Ishikawa (cell line): Measurements from ENCODE around the gene CLNS1A.
A peak's percentile ranks its signal among the peaks of the same experiment; 100 is the strongest.

Experiments
- CEBPB ChIP-seq: IDR thresholded peaks from 2 replicates; pipeline ENCODE4 v1.6.1; 2012
- CREB1 ChIP-seq: IDR thresholded peaks from 2 replicates; pipeline ENCODE4 v1.6.1; 2012; ENCODE audit warnings: low read depth
- EGR1 ChIP-seq: IDR thresholded peaks from 2 replicates; pipeline ENCODE4 v1.6.1; 2012
- EP300 ChIP-seq: IDR thresholded peaks from 2 replicates; pipeline ENCODE4 v1.6.1; 2012; ENCODE audit warnings: borderline replicate concordance
- FOXM1 ChIP-seq: IDR thresholded peaks from 2 replicates; pipeline ENCODE4 v1.6.1; 2012; ENCODE audit warnings: low read depth, borderline replicate concordance
- MAX ChIP-seq: IDR thresholded peaks from 2 replicates; pipeline ENCODE4 v1.6.1; 2012
- NFIC ChIP-seq: IDR thresholded peaks from 2 replicates; pipeline ENCODE4 v1.6.1; 2012
- RAD21 ChIP-seq: IDR thresholded peaks from 2 replicates; pipeline ENCODE4 v1.6.1; 2012; ENCODE audit warnings: low read depth
- REST ChIP-seq: IDR thresholded peaks from 2 replicates; pipeline ENCODE4 v1.6.1; 2012; ENCODE audit warnings: low read depth, mild to moderate bottlenecking
- TAF1 ChIP-seq: IDR thresholded peaks from 2 replicates; pipeline ENCODE4 v1.6.1; 2012; ENCODE audit warnings: low read depth, mild to moderate bottlenecking
- TCF12 ChIP-seq: IDR thresholded peaks from 2 replicates; pipeline ENCODE4 v1.6.1; 2012; ENCODE audit warnings: low read depth
- TEAD4 ChIP-seq: IDR thresholded peaks from 2 replicates; pipeline ENCODE4 v1.6.1; 2012
- USF1 ChIP-seq: IDR thresholded peaks from 2 replicates; pipeline ENCODE4 v1.6.1; 2012
- YY1 ChIP-seq: IDR thresholded peaks from 2 replicates; pipeline ENCODE4 v1.6.1; 2012; ENCODE audit warnings: low read depth
- ZBTB7A ChIP-seq: IDR thresholded peaks from 2 replicates; pipeline ENCODE4 v1.6.1; 2012; ENCODE audit warnings: low read depth

The CLNS1A gene

GRCh38 chr11:77642228-77642627, 4.6 kb upstream of the CLNS1A start:
- no peak for TF ChIP-seq CEBPB
- TF ChIP-seq EP300, result no peak
- TF ChIP-seq TCF12, result no peak
- TF ChIP-seq EGR1, result no peak
- no peak for TF ChIP-seq NFIC
- no peak for TF ChIP-seq MAX
- TF ChIP-seq TAF1, result no peak
- no peak for TF ChIP-seq CREB1
- TF ChIP-seq REST, result no peak
- no peak for TF ChIP-seq USF1
- TF ChIP-seq RAD21, result no peak
- no peak for TF ChIP-seq TEAD4

- no peak for TF ChIP-seq TCF12
These were observed 756 bp downstream of the CLNS1A start for GRCh38 chr11:77636731-77637344.

- TF ChIP-seq CEBPB, result 0 out of 2 replicates have a peak, but pooled peaks have one; percentile 17
These were observed 3.7 kb downstream of the CLNS1A start for GRCh38 chr11:77633926-77634325.

GRCh38 chr11:77630157-77630710, 7.4 kb downstream of the CLNS1A start:
- TF ChIP-seq TCF12 (no peak), EP300 (no peak), CREB1 (no peak), EGR1 (no peak), YY1 (no peak), CEBPB (no peak), FOXM1 (no peak), ZBTB7A (no peak)

- TF ChIP-seq MAX (no peak), USF1 (no peak), RAD21 (peak; percentile 78)
These were observed 17.9 kb downstream of the CLNS1A start for GRCh38 chr11:77619576-77620198.

GRCh38 chr11:77617892-77618291, 19.7 kb downstream of the CLNS1A start:
- no peak for TF ChIP-seq USF1
- TF ChIP-seq FOXM1, result no peak
- no peak for TF ChIP-seq TCF12
- TF ChIP-seq EGR1, result no peak
- TF ChIP-seq TEAD4, result no peak
- TF ChIP-seq REST, result no peak
- no peak for TF ChIP-seq ZBTB7A
- TF ChIP-seq EP300, result no peak
